NCI-H2107 (cell line): ENCODE results near the gene IFITM10.

Experiments
- DNase-seq: peaks from one replicate; lab custom pipeline; 2025; lab: John Stamatoyannopoulos, UW

Gene IFITM10

GRCh38 chr11:1740786-1741530 is 9.4 kb downstream of the IFITM10 start:
- no peak for DNase-seq

GRCh38 chr11:1739576-1739975 is 10.8 kb downstream of the IFITM10 start:
- DNase-seq, result no peak

GRCh38 chr11:1738380-1738779 is 12.0 kb downstream of the IFITM10 start:
- DNase-seq, result no peak

GRCh38 chr11:1737080-1737757 is 13.2 kb downstream of the IFITM10 start:
- no peak for DNase-seq

- no peak for DNase-seq
Observed at GRCh38 chr11:1736447-1736992, 13.9 kb downstream of the IFITM10 start.

GRCh38 chr11:1735271-1735670 is 15.1 kb downstream of the IFITM10 start:
- no peak for DNase-seq

GRCh38 chr11:1734641-1735081 is 15.7 kb downstream of the IFITM10 start:
- DNase-seq, result no peak

- DNase-seq, result no peak
Observed at GRCh38 chr11:1733716-1734640, 16.4 kb downstream of the IFITM10 start.

GRCh38 chr11:1733009-1733715 is 17.2 kb downstream of the IFITM10 start:
- DNase-seq, result no peak

- no peak for DNase-seq
Observed at GRCh38 chr11:1732418-1733008, 17.9 kb downstream of the IFITM10 start.

GRCh38 chr11:1731451-1732059 is 18.8 kb downstream of the IFITM10 start:
- no peak for DNase-seq

- no peak for DNase-seq
Observed at GRCh38 chr11:1730059-1730629, 20.3 kb downstream of the IFITM10 start.

- no peak for DNase-seq
Observed at GRCh38 chr11:1729692-1730011, 20.7 kb downstream of the IFITM10 start.

GRCh38 chr11:1728931-1729691 is 21.3 kb downstream of the IFITM10 start:
- DNase-seq, result no peak

GRCh38 chr11:1728301-1728700 is 22.1 kb downstream of the IFITM10 start:
- DNase-seq, result no peak

- no peak for DNase-seq
Observed at GRCh38 chr11:1727861-1728260, 22.5 kb downstream of the IFITM10 start.

GRCh38 chr11:1727096-1727690 is 23.2 kb downstream of the IFITM10 start:
- DNase-seq, result no peak

- DNase-seq, result no peak
Observed at GRCh38 chr11:1719781-1720180, 30.6 kb downstream of the IFITM10 start.

GRCh38 chr11:1718326-1718725 is 32.1 kb downstream of the IFITM10 start:
- DNase-seq, result no peak
